IMR-90 (cell line): Measurements from ENCODE around the gene ACSS2. TPM values are rescaled to one million over a fixed set of nuclear protein-coding genes. Genes with fewer than 3 reads are reported as not detected.
"Not testable (repeated sequence)": the region's sequence is repeated elsewhere in the genome, so short reads cannot be mapped to it uniquely, and the experiment has no call there.

ENCODE experiments used
- ATAC-seq: fragments of 200-7000 bp; cut with Tn5 transposase; 2 replicates; pipeline ENCODE4 v1.9.1; 2020; ENCODE audit warnings: low read depth, mild to moderate bottlenecking, moderate library complexity
- BruUV-seq: library from RNA; stranded (reverse); fragments of 400-500 nt; replicated peaks from 2 replicates; lab custom pipeline; 2021; lab: Mats Ljungman, UMichigan
- CTCF ChIA-PET: fragments of 300-600 bp; formaldehyde crosslinking; extraction: SDS; loops from one replicate; lab custom pipeline; 2021; ENCODE audit warnings: antibody characterized with exemption; lab: Yijun Ruan, JAX
- POLR2A ChIA-PET: fragments of 300-600 bp; sonication (Branson Sonifier 250); formaldehyde crosslinking; loops from one replicate; lab custom pipeline; 2022; ENCODE audit warnings: antibody characterized with exemption; ENCODE audit not compliant: unreplicated experiment; lab: Charles Lee
- DNase-seq: peaks from one replicate; pipeline ENCODE4 v3.0.0; 2013
- H2AFZ ChIP-seq: replicated peaks from 2 replicates; pipeline ENCODE3; 2013; ENCODE audit warnings: low read length, mild to moderate bottlenecking; ENCODE audit not compliant: poor library complexity
- H2AK5ac ChIP-seq: 2 replicates; pipeline ENCODE4 v1.6.1; 2013; ENCODE audit warnings: low read depth, low read length, inconsistent platforms
- H2AK9ac ChIP-seq: replicated peaks from 2 replicates; pipeline ENCODE3; 2013; ENCODE audit warnings: mild to moderate bottlenecking, low read depth, low read length, moderate library complexity; ENCODE audit not compliant: poor library complexity
- H2BK120ac ChIP-seq: 2 replicates; pipeline ENCODE4 v1.6.1; 2013; ENCODE audit warnings: low read depth, low read length, inconsistent platforms
- H2BK15ac ChIP-seq: 3 replicates; pipeline ENCODE4 v1.6.1; 2013; ENCODE audit warnings: low read depth, low read length, inconsistent platforms
- H2BK20ac ChIP-seq: 2 replicates; pipeline ENCODE4 v1.6.1; 2013; ENCODE audit warnings: low read depth, mild to moderate bottlenecking, inconsistent platforms, low read length, moderate library complexity
- H2BK5ac ChIP-seq: 2 replicates; pipeline ENCODE4 v1.6.1; 2013; ENCODE audit warnings: mild to moderate bottlenecking, low read depth, low read length, inconsistent platforms; ENCODE audit not compliant: poor library complexity, severe bottlenecking
- H3K14ac ChIP-seq: replicated peaks from 2 replicates; pipeline ENCODE4 v1.6.1; 2013; ENCODE audit warnings: low read depth, low read length, inconsistent platforms
- H3K18ac ChIP-seq: 2 replicates; pipeline ENCODE4 v1.6.1; 2013; ENCODE audit warnings: low read depth, low read length, control low read depth
- H3K23ac ChIP-seq: 2 replicates; pipeline ENCODE4 v1.6.1; 2013; ENCODE audit warnings: low read depth, low read length, inconsistent platforms
- H3K27ac ChIP-seq: 2 replicates; pipeline ENCODE4 v1.5.1; 2013; ENCODE audit warnings: mild to moderate bottlenecking, control low read depth, low read length; ENCODE audit not compliant: insufficient read depth
- H3K27me3 ChIP-seq: 2 replicates; pipeline ENCODE4 v1.6.1; 2013; ENCODE audit warnings: low read length; ENCODE audit not compliant: control insufficient read depth, insufficient read depth
- H3K36me3 ChIP-seq: 2 replicates; pipeline ENCODE4 v1.6.1; 2013; ENCODE audit warnings: low read length, mixed read lengths; ENCODE audit not compliant: control insufficient read depth, insufficient read depth
- H3K4ac ChIP-seq: 2 replicates; pipeline ENCODE4 v1.6.1; 2013; ENCODE audit warnings: low read depth, low read length, inconsistent platforms
- H3K4me1 ChIP-seq: 2 replicates; pipeline ENCODE4 v1.6.1; 2013; ENCODE audit warnings: low read length, mixed read lengths; ENCODE audit not compliant: control insufficient read depth, insufficient read depth
- H3K4me2 ChIP-seq: 2 replicates; pipeline ENCODE4 v1.6.1; 2013; ENCODE audit warnings: low read depth, mild to moderate bottlenecking, control low read depth, low read length, moderate library complexity
- H3K4me3 ChIP-seq: 2 replicates; pipeline ENCODE4 v1.5.1; 2013; ENCODE audit warnings: low read depth, mild to moderate bottlenecking, control low read depth, low read length, moderate library complexity; ENCODE audit not compliant: insufficient read depth
- H3K56ac ChIP-seq: 2 replicates; pipeline ENCODE4 v1.6.1; 2013; ENCODE audit warnings: low read length, inconsistent platforms; ENCODE audit not compliant: insufficient read depth; ENCODE audit errors: extremely low read depth
- H3K79me1 ChIP-seq, 2 experiments: 2 replicates each; pipeline ENCODE4 v1.6.1; 2013; ENCODE audit warnings: low read length in 2 of 2, inconsistent platforms in 1 of 2, low read depth in 1 of 2
- H3K9ac ChIP-seq: 2 replicates; pipeline ENCODE4 v1.6.1; 2013; ENCODE audit warnings: low read depth, low read length, control low read depth
- H3K9me1 ChIP-seq: 2 replicates; pipeline ENCODE4 v1.6.1; 2013; ENCODE audit warnings: low read length, inconsistent platforms; ENCODE audit not compliant: insufficient read depth
- H3K9me3 ChIP-seq: 2 replicates; pipeline ENCODE4 v1.6.1; 2013; ENCODE audit warnings: low read length; ENCODE audit not compliant: control insufficient read depth, insufficient read depth
- H4K20me1 ChIP-seq: 2 replicates; pipeline ENCODE4 v1.6.1; 2013; ENCODE audit warnings: low read length, inconsistent platforms; ENCODE audit not compliant: insufficient read depth
- H4K5ac ChIP-seq: 2 replicates; pipeline ENCODE4 v1.6.1; 2013; ENCODE audit warnings: mild to moderate bottlenecking, low read depth, low read length, control low read depth
- H4K8ac ChIP-seq, 2 experiments: 2 replicates each; pipeline ENCODE4 v1.6.1; 2013; ENCODE audit warnings: low read depth in 2 of 2, low read length in 2 of 2, control low read depth in 1 of 2, inconsistent platforms in 1 of 2
- H4K91ac ChIP-seq: 2 replicates; pipeline ENCODE4 v1.6.1; 2013; ENCODE audit warnings: low read depth, low read length, inconsistent platforms; ENCODE audit not compliant: insufficient read depth
- CEBPB ChIP-seq: IDR thresholded peaks from 2 replicates; pipeline ENCODE4 v1.6.1; 2012; ENCODE audit warnings: low read depth, low read length, improper control_type of control experiment
- FOS ChIP-seq: fragments of 150-350 bp; IDR thresholded peaks from 2 replicates; pipeline ENCODE4 v1.6.1; 2016; ENCODE audit warnings: low read depth, low read length
- WGBS, 2 experiments: methylation state at CpG; one replicate each; pipeline versions ENCODE4 v1.1.5 to v1.1.7; 2013; ENCODE audit warnings: missing lambda C conversion rate in 2 of 2; ENCODE audit not compliant: insufficient read length in 1 of 2; ENCODE audit errors: extremely low coverage in 2 of 2; 5-methylcytosine and 5-hydroxymethylcytosine counted together
- dilution Hi-C: fragments of 300-500 bp; cut with HindIII; formaldehyde crosslinking; loops from one replicate; pipeline ENCODE4 v1.14.3; 2018; ENCODE audit warnings: low sequenced_read_pairs; ENCODE audit not compliant: unreplicated experiment
- in situ Hi-C: fragments of 300-500 bp; cut with MboI; formaldehyde crosslinking; loops from 3 replicates; pipeline ENCODE4 v1.14.3; 2019; ENCODE audit warnings: low sequenced_read_pairs, inconsistent platforms, mixed read lengths
- intact Hi-C: fragments of 100-400 bp; cut with micrococcal nuclease; formaldehyde crosslinking; loops from 2 replicates; pipeline ENCODE4 v1.10.0; 2022
- polyA plus RNA-seq, 3 experiments: library from polyadenylated mRNA; depleted of rRNA; stranded (reverse); fragments of >200 nt; gene quantifications; 2 replicates each; pipeline ENCODE4 v1.2.3, GENCODE V29; 2012; ENCODE audit warnings: low replicate concordance in 1 of 3
- total RNA-seq: library from RNA; depleted of rRNA; stranded (reverse); fragments of >200 nt; gene quantifications from 2 replicates; pipeline ENCODE4 v1.2.3, GENCODE V29; 2012

ACSS2 gene
- total and polyA plus RNA-seq, 2 of the 4 experiments (the other 2 are of a cell fraction), result 26.9 to 46.4 TPM

- Histone ChIP-seq H3K4me2 (no peak overlapping the region), H3K23ac (no peak overlapping the region), H3K14ac (no peak overlapping the region), H3K4ac (no peak overlapping the region), H3K36me3 (peaks cover 8% of the 10 kb centered on the region), H2AK9ac (no peak overlapping the region), H3K9me3 (no peaks in the 10 kb centered on the region), H2BK20ac (no peak overlapping the region), H3K4me3 (no peak overlapping the region), H3K4me1 (0 out of 2 replicates have a peak, but pooled peaks cover 2% of the 10 kb centered on the region), H2BK15ac (no peak overlapping the region), H4K8ac (no peak overlapping the region), H3K18ac (no peak overlapping the region), H2AFZ (no peak overlapping the region), H4K5ac (no peak overlapping the region), H2BK120ac (no peak overlapping the region), H3K27me3 (no peaks in the 10 kb centered on the region), H2AK5ac (no peak overlapping the region; the same call in 1 of the 2 replicates), H3K56ac (no peak overlapping the region), H3K9me1 (peaks cover 14% of the 10 kb centered on the region), H3K27ac (no peak overlapping the region), H3K9ac (no peak overlapping the region), H2BK5ac (no peak overlapping the region), H4K20me1 (peaks cover 3% of the 10 kb centered on the region; the same call in 1 of the 2 replicates), H4K91ac (no peak overlapping the region), H3K79me1 (peaks cover 12 to 24% of the 10 kb centered on the region in 2 experiments)
- in situ Hi-C loops (no loop called here), intact Hi-C loops (no loop called here), dilution Hi-C loops (no loop called here)
- BruUV-seq, result no TSS peak
- WGBS, 2 experiments, result no CpG with 5 or more reads among the region's 6 CpGs
- CTCF ChIA-PET, result interaction anchor here (0.7 to 1.1 kb wide), 4 partner anchors 68 to 282 kb away, joined by 3 to 7 read pairs (median 4); no protein-coding TSS in a partner anchor
- no peak for ATAC-seq
- POLR2A ChIA-PET, result no interaction called here
- no peak for DNase-seq
- TF ChIP-seq CEBPB, result 0 out of 2 replicates have a peak, but pooled peaks have one; percentile 6
- no peak for TF ChIP-seq FOS
These were observed 3.9 kb downstream of the ACSS2 start for GRCh38 chr20:34880215-34880850.

GRCh38 chr20:34880971-34881370, 4.6 kb downstream of the ACSS2 start:
- WGBS, 2 experiments, result 96% methylated on average over 3 of the region's 7 CpGs; no CpG with 5 or more reads in 1 of the 2 experiments
- H4K8ac ChIP-seq, H2AFZ ChIP-seq, H3K27ac ChIP-seq, H3K18ac ChIP-seq, H4K5ac ChIP-seq, H3K4me3 ChIP-seq, in situ Hi-C loops, H2BK120ac ChIP-seq, H3K9me3 ChIP-seq, intact Hi-C loops, H4K91ac ChIP-seq, dilution Hi-C loops, H3K27me3 ChIP-seq, ATAC-seq, H2BK5ac ChIP-seq, H2BK20ac ChIP-seq, H2AK9ac ChIP-seq, H3K14ac ChIP-seq, H3K23ac ChIP-seq, H3K56ac ChIP-seq, H4K20me1 ChIP-seq, H3K9me1 ChIP-seq, H3K4me1 ChIP-seq, H2BK15ac ChIP-seq, BruUV-seq, H2AK5ac ChIP-seq, H3K9ac ChIP-seq, H3K4ac ChIP-seq, POLR2A ChIA-PET, DNase-seq, H3K4me2 ChIP-seq, H3K36me3 ChIP-seq: not testable (repeated sequence)
- CTCF ChIA-PET, result interaction anchor here (0.7 to 1.1 kb wide), 3 partner anchors 67 to 281 kb away, joined by 3 to 7 read pairs (median 3); no protein-coding TSS in a partner anchor
- H3K79me1 ChIP-seq, result peaks cover 12 to 24% of the 10 kb centered on the region in 2 experiments
